T1000 (cell line): ENCODE measurements around the gene GRIP2.

Experiments used
- DNase-seq: peaks from one replicate; lab custom pipeline; 2025; ENCODE audit warnings: mixed read lengths; lab: John Stamatoyannopoulos, UW

GRIP2 gene

GRCh38 chr3:14451844-14452739 lies 88.0 kb downstream of the GRIP2 start:
- DNase-seq, result peak; percentile 87

DNA sequence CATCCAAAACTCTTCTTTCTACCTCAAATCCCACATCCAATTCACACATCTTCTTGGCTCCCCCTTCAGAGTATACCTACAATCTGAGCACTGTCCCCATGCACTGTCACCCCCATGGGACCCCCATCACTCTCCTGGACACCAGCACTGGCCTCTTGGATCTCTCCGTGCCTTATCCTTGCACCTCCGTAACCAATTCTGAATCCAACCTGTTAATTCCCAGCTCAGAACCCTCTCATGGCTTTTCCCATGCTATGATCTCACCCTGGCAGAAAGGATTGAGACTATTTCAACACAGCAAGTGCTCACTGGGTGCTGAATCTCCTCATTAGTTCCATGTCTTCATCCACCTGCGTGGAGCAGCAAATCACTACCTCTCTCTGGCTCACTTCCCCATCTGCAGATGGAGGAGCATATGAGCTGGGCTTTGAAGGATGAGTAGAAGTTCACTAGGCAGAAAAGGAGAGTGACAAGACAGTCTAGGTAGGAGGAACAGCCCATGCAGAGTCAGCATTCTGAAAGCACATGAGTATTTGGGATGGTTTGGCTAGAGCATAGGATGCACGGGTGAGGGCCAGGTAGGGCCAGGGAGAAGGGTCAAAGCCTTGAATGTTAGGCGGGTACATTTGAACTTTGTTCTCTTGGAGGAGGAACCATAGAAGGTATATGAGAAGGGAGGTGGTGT lies 89.1 kb downstream of the GRIP2 start:
- no peak for DNase-seq

DNA sequence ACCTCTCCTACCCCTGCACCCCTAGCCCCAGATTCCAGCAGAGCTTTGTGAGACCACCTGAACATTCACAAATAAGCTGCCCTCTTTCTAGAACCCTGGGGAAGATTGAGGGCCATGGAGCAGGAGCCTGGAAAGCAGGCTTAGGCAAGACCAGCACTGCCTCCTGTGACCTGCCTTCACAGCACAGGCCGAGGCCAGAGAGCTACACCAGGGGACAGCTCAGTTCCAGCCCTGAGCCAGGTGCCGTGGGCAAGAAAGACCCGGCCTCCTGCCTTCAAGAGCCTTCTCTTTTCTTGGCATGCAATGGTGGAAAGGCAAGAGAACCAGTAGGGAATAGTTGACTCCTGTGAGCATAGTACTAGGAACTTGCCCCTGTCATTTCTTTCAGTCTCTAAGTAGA lies 89.6 kb downstream of the GRIP2 start:
- DNase-seq, result no peak

GRCh38 chr3:14448756-14449727 lies 91.1 kb downstream of the GRIP2 start:
- DNase-seq, result no peak

GRCh38 chr3:14448063-14448462 lies 92.1 kb downstream of the GRIP2 start:
- no peak for DNase-seq

DNA sequence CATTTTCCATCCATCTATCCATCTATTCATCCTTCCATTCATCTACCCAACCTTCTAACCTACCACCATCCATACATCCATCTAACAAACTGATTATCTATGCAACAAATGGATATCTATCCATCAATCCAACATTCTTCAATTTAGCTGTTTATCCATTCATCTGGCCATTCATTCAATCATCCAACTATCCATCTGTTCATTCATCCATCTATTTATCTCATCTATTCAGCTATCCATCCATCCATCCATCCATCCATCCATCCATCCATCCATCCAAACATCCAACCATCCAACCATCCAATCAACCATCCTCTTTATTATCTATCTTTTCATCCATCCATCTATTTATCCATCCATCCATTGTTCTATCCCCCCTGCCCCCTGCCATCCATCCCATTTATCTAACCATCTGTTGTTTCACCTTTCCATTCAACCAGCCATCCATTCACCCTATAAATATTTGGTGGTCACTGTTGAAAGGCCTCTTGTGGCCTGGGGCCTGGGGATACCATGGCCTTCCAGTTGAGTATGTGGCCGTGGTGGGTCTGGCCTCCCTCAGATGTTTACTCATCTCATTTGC lies 93.1 kb downstream of the GRIP2 start:
- DNase-seq, result no peak

GRCh38 chr3:14445773-14446172 lies 94.4 kb downstream of the GRIP2 start:
- DNase-seq, result no peak

- DNase-seq, result no peak
Measured at GRCh38 chr3:14444380-14444779, 95.8 kb downstream of the GRIP2 start.

GRCh38 chr3:14441920-14442300 lies 98.2 kb downstream of the GRIP2 start:
- DNase-seq, result no peak

GRCh38 chr3:14441240-14441919 lies 98.8 kb downstream of the GRIP2 start:
- DNase-seq, result peak; percentile 48

DNA sequence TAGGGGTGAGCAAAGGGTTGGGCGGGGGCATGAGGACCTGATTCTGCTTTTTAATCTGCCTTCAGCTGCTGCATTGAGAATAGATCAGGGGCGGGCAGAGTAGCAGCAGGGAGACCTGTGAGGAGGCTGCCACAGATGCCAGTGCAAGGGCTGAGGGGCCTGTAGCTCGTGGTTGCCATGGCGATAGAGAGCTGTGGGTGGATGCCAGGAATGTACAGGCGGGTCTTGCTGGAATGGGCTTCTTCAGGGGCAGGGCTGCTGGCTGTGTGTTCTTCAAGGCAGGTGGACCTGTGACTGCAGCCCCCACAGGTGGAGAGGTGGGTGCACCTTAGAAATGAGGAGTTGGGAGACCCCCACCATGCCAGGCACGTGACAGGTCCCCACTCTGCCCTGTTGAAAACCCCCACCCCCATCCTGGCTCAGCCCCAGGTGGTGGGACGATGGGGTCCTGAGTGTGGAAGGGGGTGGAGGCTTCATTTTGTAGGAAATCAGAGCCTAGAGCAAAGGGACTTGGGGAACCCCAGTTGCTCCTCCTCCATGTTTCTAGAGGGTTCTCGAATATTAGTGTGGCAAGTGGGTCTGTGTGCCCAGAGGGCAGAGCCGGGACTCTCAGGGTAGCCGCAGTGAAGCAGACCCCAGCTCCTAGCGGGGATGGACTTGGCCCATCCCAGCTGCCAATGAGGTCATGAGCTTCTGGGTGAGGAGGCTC lies 99.5 kb downstream of the GRIP2 start:
- peak; percentile 28 for DNase-seq

DNA sequence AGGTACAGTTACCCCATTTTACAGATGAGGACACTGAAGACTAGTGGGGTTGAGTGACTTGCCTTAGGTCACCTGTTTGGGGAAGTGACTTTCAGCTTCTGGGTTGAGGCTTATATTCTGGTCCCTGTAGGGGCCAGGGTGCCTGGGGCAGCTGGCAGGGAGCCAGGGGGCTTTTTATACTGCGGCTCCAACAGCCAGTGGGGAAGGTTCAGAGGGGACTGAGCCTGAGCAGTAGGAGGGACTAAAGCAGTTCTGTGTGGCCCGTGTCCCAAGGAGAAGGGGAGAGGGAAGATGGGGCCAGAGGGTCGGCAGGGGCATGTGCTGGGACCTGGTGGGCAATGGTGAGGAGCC lies 100.0 kb downstream of the GRIP2 start:
- DNase-seq, result no peak

DNA sequence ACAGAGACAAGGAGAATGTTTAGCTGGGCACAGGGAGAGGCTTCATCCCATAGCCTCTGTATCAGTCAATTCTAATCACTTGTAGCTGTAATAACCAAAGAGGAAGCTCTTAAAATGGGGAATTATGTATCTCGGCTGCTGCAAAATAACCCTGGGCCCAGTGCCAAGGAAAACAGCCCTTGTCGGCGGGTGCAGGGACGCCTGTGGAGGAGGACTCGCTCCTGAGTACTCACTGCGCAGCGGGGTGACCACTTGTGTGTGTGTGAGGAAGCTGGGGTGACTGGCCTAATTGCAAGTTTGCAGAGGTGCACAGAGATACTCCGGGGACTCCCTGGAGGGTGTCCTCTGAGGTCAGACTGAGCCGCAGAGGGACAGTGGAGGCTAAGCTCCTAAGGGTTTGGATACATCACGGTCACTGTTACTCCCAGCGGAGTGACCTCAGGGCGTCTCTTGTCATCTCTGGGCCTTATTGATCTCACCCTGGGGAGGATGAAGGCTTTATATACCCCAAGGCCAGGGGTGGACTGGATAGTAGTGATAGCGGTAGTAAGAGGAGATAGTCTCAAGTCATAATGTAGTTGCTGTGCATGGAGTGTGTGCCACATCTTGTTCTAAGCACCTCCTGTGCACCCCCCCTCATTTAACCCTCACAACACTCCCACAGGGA lies 100.5 kb downstream of the GRIP2 start:
- DNase-seq, result no peak
